Lung (tissue), 12 donors: ENCODE results near the gene GLT6D1. TPM values are rescaled to one million over a fixed set of nuclear protein-coding genes. Genes with fewer than 3 reads are reported as not detected.
A peak's percentile ranks its signal among the peaks of the same experiment; 100 is the strongest.

ENCODE experiments used
- ATAC-seq: fragments of 200-7000 bp; cut with Tn5 transposase; one replicate; pipeline ENCODE4 v1.9.1; 2020; ENCODE audit warnings: moderate number of reproducible peaks; ENCODE audit not compliant: insufficient read depth, low FRiP score
- DNase-seq, 3 donors: peaks; one replicate each; pipeline ENCODE4 v3.0.0-alpha.2; 2013 to 2017
- H3K27ac ChIP-seq, 2 donors: one replicate each; pipeline ENCODE4 v1.5.1; 2013; ENCODE audit warnings: mild to moderate bottlenecking in 2 of 2, moderate library complexity in 2 of 2, control low read depth in 1 of 2, inconsistent platforms in 1 of 2, low read depth in 1 of 2, low read length in 1 of 2
- H3K27me3 ChIP-seq, 3 donors: one replicate each; pipeline ENCODE4 v1.5.1; 2013; ENCODE audit warnings: low read length in 2 of 3; ENCODE audit not compliant: control insufficient read depth in 3 of 3, insufficient read depth in 3 of 3
- H3K36me3 ChIP-seq, 4 donors: one replicate each; pipeline ENCODE4 v1.5.1; 2013; ENCODE audit warnings: low read length in 4 of 4, mild to moderate bottlenecking in 1 of 4, moderate library complexity in 1 of 4; ENCODE audit not compliant: control insufficient read depth in 4 of 4, insufficient read depth in 4 of 4
- H3K4me1 ChIP-seq, 5 donors: one replicate each; pipeline ENCODE4 v1.5.1; 2013; ENCODE audit warnings: low read length in 5 of 5, mild to moderate bottlenecking in 2 of 5, moderate library complexity in 1 of 5; ENCODE audit not compliant: control insufficient read depth in 5 of 5, insufficient read depth in 5 of 5
- H3K4me3 ChIP-seq: one replicate; pipeline ENCODE4 v1.5.1; 2013; ENCODE audit warnings: mild to moderate bottlenecking, control low read depth, moderate library complexity
- H3K9ac ChIP-seq, 2 donors: one replicate each; pipeline ENCODE4 v1.5.1; 2013; ENCODE audit warnings: low read length in 2 of 2, control low read depth in 1 of 2; ENCODE audit not compliant: insufficient read depth in 1 of 2
- H3K9me3 ChIP-seq, 4 donors: one replicate each; pipeline ENCODE4 v1.5.1; 2013; ENCODE audit warnings: low read length in 3 of 4, mild to moderate bottlenecking in 1 of 4, moderate library complexity in 1 of 4; ENCODE audit not compliant: control insufficient read depth in 4 of 4, insufficient read depth in 3 of 4
- CTCF ChIP-seq: IDR thresholded peaks from 2 replicates; pipeline ENCODE4 v1.5.1; 2012; ENCODE audit warnings: mild to moderate bottlenecking; ENCODE audit errors: control extremely low read depth, extremely low read depth
- WGBS, 2 donors: extraction: QIAGEN DNeasy Blood & Tissue Kit; methylation state at CpG; one replicate each; pipeline ENCODE4 v1.1.7; 2013; 5-methylcytosine and 5-hydroxymethylcytosine counted together
- polyA plus RNA-seq, 2 donors: library from polyadenylated mRNA; stranded (reverse); fragments of 200-250 nt; gene quantifications; one replicate each; pipeline ENCODE4 v1.2.1, GENCODE V29; 2013
- total RNA-seq, 2 donors: library from RNA; depleted of rRNA in 1 of 2; stranded (reverse); fragments of >200 nt in 1 of 2; gene quantifications; one replicate each; pipeline ENCODE4 v1.2.1, GENCODE V29; 2014 to 2021
- donor health status: control.
- donor health status: control.
- donor health status: Bipolar disorder and iron deficiency.
- donor health status: healthy.
- donor health status: DM: yes; HTN: yes; CAD: no.

GLT6D1 gene
- total and polyA plus RNA-seq, 4 donors = not detected

GRCh38 chr9:135661816-135662560 is 22.6 kb upstream of the GLT6D1 start:
- WGBS, 2 donors = 53 to 69% methylated on average over 18 to 19 of the region's 19 CpGs
- Histone ChIP-seq H3K4me3 (no peak overlapping the region), H3K27me3 (peaks cover 0 to 3% (median 0%) of the 10 kb centered on the region in 3 donors), H3K9me3 (peaks cover 0 to 1% (median 0%) of the 10 kb centered on the region in 4 donors), H3K4me1 (no peaks in the 10 kb centered on the region), H3K36me3 (no peaks in the 10 kb centered on the region), H3K27ac (no peak overlapping the region), H3K9ac (no peak overlapping the region)
- no peak for TF ChIP-seq CTCF
- ATAC-seq = no peak
- peak in 2 of 3 donors; percentile 18 to 23 for DNase-seq

- TF ChIP-seq CTCF = no peak
- DNase-seq = no peak
- no peaks in the 10 kb centered on the region for H3K27me3 ChIP-seq
- WGBS, 2 donors = 91 to 93% methylated on average over 22 of the region's 22 CpGs
- no peaks in the 10 kb centered on the region for H3K36me3 ChIP-seq
- H3K4me3 ChIP-seq = no peak overlapping the region
- H3K9ac ChIP-seq = no peak overlapping the region
- ATAC-seq = no peak
- H3K27ac ChIP-seq = no peak overlapping the region
- H3K9me3 ChIP-seq = peaks cover 0 to 1% (median 0%) of the 10 kb centered on the region in 4 donors
- H3K4me1 ChIP-seq = no peaks in the 10 kb centered on the region
Measured at GRCh38 chr9:135660407-135660806, 21.1 kb upstream of the GLT6D1 start.

- WGBS, 2 donors = 90% methylated on average over 13 of the region's 13 CpGs
- H3K9ac ChIP-seq = no peak overlapping the region
- H3K4me3 ChIP-seq = no peak overlapping the region
- no peak for DNase-seq
- TF ChIP-seq CTCF = no peak
- H3K4me1 ChIP-seq = no peaks in the 10 kb centered on the region
- H3K27ac ChIP-seq = no peak overlapping the region
- no peaks in the 10 kb centered on the region for H3K36me3 ChIP-seq
- peaks cover 0 to 1% (median 0%) of the 10 kb centered on the region in 4 donors for H3K9me3 ChIP-seq
- H3K27me3 ChIP-seq = no peaks in the 10 kb centered on the region
- no peak for ATAC-seq
Measured at GRCh38 chr9:135659252-135659651, 19.9 kb upstream of the GLT6D1 start.

GRCh38 chr9:135657416-135657815 is 18.1 kb upstream of the GLT6D1 start:
- no peak for ATAC-seq
- peaks cover 0 to 1% (median 0%) of the 10 kb centered on the region in 4 donors for H3K9me3 ChIP-seq
- H3K4me1 ChIP-seq = no peaks in the 10 kb centered on the region
- H3K4me3 ChIP-seq = no peak overlapping the region
- no peak for TF ChIP-seq CTCF
- no peak overlapping the region for H3K9ac ChIP-seq
- no peaks in the 10 kb centered on the region for H3K27me3 ChIP-seq
- 83 to 89% methylated on average over 15 of the region's 15 CpGs for WGBS, 2 donors
- DNase-seq = no peak
- no peak overlapping the region for H3K27ac ChIP-seq
- no peaks in the 10 kb centered on the region for H3K36me3 ChIP-seq
